NCI-H187 treated with DMSO at 0.1 percent for 48 hours (cell line): ENCODE measurements around the gene PKN3.
"Not testable (repeated sequence)": the region's sequence is repeated elsewhere in the genome, so short reads cannot be mapped to it uniquely, and the experiment has no call there.

Source experiments
- DNase-seq: peaks from one replicate; lab custom pipeline; 2025; lab: John Stamatoyannopoulos, UW

PKN3 gene

DNA sequence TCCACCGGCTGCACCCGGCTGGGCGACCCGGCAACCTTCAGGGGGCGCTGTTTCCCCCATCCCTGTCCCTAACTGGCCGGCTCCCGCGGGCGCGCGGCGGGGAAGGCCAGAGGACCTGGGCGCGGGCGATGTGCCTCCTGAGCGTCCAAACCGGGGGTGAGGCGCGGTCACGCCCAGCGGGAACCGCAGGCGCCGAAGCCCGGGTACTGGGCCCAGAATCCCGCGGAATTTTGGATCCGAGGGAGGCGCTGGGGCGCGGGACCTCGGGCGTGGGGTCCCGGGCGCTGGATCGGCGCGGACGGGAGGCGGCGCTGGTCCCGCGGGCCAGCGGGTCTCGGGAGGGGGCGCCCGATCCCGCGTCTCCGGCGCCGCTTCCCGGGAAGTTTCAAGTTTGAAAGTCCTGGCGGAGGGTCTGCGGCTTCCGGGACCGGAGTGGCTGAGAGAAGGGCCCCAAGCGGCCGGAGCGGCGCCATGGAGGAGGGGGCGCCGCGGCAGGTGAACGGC is at the start of gene PKN3:
Gene PKN3, plus strand, starts transcription at position 59 of the 504 bp plus-strand sequence. Its CDS starts 413 bp downstream, at position 472.
- DNase-seq, result no peak

DNA sequence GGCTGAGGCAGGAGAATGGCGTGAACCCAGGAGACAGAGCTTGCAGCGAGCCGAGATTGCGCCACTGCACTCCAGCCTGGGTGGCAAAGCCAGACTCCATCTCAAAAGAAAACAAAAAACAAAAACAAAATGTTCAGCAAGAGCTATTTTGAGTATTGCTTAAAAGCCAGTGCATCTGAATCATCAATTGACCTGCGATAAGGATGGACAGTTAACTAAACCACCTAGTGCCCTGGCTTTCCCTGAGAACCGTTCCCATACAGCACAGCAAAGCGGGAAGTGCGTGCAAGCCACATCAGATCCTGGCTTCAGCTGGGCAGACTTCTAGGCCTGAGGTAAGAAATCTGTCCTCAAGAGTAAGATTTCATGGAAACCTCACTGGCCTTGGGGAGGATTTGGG is 48.4 kb upstream of the PKN3 start:
- no peak for DNase-seq

DNA sequence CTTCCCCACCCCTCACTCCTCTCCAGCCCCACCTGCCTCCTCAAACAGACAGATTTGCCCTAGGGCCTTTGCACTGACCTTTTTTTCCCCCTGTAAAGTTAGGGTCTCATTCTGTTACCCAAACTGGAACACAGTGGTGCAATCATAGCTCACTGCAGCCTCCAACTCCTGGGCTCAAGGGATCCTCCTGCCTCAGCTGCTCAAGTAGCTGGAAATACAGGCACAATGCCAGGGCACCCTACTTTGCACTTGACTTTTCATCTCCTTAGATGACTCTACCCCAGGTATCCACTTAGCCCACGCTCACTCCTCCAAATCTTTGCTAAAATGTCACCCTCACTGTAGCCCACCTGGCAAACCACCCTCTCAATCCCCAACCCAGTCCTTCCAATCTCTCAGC is 47.8 kb upstream of the PKN3 start:
- DNase-seq, result no peak

DNA sequence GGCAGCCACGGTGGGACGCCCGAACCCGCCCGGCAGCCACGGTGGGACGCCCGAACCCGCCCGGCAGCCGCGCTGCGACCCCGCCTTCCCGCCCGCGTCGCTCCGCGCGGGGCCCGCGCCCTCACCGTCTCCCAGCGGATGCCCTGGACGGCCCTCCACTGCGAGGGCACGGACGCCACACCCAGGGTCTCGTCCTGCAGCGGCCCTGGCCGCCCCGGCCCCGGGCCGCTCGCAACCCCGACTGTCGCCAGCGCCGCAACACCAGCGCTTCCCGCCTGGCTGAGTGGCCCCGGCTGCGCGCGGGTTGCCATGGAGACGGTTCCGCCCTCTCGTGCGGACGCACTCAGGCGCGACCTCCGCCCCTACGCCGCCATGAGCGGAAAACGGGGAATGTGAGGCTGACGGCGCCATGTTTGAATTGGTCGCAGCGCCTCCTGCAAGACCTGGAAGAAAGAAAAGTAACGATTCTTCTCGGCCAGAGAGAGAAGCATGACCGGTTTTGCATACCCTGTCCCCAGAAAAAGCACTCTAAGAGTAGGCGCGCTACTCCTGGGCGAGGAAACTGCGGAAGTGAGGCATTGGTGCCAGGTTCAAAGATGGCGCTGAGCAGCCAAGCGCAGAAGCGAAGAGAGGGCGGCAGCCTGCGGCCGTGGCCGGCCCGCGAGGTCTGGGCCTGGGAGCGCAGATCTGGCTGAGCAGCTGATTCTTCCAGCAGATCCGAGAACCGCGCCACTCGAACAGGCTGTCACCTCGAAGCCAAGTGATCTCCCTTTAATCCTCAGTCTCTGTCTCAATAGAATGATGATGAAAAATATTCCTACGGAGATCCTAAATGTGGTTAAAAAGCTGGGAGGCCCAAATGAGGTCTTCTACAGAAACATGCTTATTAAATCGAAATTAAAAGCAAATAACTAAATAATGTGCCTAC is 45.6 kb upstream of the PKN3 start, which contains the start of gene DYNC2I2:
Gene DYNC2I2, minus strand, starts transcription at position 432 of the 928 bp plus-strand sequence. Its CDS starts 121 bp downstream, at position 311.
- no peak for DNase-seq

DNA sequence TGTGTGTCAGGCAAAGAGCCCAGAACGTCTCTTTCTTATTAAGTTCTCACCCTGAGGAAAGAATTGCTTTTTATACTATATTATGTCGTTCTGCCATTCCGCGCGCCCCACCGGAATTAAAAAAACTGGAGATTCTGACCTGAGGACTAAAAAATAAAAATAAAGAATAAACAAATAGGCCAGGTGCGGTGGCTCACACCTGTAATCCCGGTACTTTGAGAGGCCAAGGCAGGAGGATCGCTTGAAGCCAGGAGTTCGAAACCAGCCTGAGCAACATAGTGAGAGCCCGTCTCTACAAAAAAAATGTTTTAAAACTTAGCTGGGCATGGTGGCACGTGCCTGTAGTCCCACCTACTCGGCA is 45.0 kb upstream of the PKN3 start:
- no peak for DNase-seq

DNA sequence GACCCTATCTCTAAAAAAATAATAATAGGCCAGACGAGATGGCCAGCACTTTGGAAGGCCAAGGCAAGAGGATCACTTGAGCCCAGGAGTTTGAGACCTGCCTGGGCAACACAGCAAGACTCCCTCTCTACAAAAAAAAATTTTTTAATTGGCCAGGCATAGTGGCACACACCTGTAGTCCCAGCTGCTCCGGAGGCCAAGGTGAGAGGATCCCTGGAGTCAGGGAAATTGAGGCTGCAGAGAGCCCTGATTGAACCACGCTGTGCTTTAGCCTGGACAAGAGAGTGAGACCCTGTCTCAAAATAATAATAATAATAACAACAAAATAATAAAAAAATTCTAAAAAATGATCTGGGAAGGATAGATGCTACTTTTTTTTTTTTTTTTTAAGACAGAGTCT is 44.5 kb upstream of the PKN3 start:
- DNase-seq, result no peak

DNA sequence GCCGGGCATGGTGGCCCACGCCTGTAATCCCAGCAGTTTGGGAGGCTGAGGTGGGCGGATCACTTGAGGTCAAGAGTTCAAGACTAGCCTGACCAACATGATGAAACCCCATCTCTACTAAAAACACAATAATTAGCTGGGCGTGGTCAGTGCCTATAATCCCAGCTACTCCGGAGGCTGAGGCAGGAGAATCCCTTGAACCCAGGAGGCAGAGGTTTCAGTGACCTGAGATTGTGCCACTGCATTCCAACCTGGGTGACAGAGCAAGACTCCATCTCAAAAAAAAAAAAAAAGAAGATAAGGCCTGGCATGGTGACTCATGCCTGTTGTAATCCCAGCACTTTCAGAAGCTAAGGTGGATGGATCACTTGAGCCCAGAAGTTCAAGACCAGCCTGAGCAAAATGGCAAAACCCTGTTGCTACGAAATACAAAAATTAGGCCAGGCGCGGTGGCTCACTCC is 35.8 kb upstream of the PKN3 start:
- not testable (repeated sequence) for DNase-seq

DNA sequence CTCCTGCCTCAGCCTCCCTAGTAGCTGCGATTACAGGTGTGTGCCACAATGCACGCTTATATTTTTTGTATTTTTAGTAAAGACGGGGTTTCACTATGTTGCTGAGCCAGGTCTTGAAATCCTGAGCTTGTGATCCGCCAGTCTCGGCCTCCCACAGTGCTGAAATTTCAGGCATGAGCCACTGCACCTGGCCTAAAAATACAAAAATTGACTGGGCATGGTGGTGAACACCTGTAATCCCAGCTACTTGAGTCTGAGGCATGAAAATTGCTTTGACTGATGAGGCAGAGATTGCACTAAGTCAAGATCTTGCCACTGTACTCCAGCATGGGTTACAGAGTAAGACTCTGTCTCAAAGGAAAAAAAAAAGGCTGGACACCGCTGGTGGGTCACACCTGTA is 32.5 kb upstream of the PKN3 start:
- no peak for DNase-seq

DNA sequence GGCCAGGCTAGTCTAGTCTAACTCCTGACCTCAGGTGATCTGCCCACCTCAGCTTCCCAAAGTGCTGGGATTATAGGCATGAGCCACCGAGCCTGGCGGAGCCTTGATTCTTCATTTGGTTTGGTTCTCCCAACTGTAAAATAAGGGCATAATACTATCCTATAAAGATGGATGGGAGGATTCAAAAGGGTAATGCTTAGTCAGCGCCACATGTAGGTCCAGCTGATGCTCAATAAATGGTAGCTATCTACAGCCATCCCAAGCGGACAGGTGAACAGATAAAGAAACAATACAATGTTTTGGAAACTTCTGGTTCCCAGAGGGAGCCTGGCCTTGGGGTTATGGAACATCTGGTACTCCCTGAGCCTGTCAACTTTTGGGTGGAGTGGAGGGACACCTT is 26.9 kb upstream of the PKN3 start:
- DNase-seq, result no peak

DNA sequence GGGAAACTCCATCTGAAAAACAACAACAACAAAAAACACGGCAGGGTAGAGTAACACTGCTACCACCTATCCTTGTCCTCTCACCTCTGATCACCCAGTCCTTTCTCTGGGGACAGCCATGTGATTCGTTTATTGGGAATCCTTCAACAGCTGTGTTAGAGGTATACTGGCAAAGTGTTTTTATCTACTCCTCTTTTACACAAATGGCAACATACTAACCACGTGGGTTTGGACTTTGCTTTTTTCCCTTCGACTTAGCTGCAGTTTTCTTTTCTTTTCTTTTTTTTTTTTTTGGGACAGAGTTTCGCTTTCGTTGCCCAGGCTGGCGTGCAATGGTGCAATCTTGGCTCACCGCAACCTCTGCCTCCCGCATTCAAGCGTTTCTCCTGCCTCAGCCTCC is 24.5 kb upstream of the PKN3 start:
- no peak for DNase-seq

DNA sequence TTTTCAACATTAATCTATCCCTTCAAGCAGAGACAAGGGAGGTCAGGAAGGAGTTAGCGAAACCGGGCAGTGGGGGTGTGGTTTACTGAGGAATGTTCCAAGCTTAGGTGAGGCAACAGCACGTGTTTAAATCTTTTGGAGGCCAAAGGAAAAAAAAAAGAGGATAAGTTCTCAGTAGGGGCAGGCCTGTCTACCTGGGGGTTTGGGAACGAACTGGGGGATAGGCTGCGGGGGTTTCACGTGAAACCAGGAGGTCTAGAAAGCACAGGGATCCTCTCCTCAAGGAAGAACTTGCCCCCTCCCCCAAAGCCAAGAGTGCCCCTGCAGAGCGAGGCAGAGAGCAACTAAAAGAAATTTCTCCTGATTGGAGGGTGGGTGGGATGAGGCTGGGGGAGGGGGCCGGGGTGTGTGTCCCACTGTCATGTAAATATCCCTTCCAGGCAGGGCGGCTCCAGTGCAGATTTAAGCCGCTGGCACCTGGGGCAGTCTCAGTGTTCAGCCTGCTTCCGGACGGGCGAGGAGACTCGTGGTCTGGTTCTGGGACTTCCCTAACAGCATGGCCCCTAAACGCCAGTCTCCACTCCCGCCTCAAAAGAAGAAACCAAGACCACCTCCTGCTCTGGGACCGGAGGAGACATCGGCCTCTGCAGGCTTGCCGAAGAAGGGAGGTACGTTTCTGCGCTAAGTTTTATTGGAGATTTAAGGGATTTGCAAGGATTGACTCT is 18.8 kb upstream of the PKN3 start:
- no peak for DNase-seq

DNA sequence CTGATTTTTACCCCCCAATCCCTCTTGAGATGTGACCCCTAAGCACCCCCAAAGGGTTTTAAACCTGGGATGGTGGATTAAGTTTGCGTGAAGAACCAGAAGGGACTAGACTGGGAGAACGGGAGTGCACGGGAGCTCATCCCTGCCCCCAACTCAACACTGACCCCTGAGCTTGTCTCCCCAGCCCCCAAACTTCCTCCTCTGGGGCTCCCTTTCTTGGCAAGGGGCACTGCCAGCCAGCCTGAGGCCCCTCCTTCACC is 18.3 kb upstream of the PKN3 start:
- DNase-seq, result no peak

DNA sequence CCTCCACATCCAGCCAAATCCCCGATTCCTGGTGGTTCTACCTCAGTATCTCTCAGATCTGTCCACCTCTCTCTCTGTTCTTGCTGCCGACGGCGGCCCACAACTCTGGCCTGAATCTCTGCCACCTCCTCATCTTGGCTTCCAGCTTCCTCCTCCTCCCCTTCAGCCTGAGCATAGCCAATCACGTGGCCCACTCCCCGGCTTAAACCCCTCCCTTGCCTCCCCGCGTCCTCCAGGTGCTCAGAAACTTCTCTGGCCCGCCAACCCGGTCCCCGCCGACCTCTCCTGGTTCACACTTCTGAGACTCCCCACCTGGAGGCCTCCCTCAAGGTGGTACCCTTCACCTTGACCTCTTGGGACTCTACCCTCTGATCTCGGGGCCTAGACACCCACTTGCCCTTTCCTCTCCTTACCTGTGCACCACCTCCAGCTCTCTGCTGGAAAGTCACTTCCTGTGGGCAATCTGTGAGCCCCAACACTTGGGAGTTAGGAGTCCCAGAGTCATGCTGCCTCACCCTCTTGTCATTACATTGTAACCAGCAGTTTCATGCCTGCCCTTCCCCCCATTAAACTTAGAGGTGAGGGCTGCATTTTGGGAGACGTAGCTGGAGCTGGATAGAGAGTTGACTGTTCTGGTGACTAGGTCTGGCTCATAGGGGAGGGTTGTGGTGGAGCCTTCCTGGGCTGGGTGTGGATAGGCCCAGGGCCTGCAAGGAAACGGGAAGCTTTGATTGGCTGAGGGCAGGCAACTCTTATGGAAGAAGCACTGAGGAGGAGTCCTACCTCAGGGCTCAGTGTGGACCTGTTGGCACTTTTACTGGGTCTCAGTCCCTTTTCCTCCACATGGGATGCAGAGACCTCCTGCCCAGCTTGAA is 17.7 kb upstream of the PKN3 start:
- DNase-seq, result no peak

DNA sequence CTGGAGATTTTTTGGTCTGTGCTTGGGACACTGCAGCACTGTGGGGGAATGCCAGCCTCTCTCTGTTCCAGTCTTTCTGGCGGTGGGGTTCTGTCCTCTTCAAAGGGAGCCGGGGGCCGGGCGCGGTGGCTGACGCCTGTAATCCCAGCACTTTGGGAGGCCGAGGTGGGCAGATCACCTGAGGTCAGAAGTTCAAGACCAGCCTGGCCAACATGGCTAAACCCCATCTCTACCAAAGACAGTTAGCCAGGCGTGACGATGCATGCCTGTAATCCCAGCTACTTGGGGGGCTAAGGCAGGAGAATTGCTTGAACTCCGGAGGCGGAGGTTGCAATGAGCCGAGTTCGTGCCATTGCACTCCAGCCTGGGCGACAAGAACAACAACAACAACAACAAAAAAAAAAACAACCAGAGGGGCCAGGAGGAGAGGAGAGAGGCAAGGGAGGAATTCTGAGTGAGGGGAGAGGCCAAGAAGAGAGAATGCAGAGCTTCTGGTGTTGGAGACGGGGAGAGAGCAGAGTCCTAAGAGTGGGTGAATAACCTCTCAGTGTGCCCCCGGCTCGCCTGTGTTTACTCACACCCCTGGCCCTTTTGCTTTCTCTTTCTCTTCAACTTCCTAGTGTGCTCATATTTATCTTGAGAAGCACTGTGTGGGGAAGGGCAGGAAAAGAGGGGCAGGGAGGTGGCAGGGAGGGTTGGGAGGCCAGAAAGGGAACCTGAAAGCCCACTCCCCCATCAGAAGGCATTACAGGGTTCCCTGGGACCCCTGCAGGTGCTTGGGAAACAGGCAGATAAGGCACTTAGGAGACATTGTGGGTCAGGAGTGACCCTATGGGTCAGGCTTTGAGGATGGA is 16.4 kb upstream of the PKN3 start:
- no peak for DNase-seq

DNA sequence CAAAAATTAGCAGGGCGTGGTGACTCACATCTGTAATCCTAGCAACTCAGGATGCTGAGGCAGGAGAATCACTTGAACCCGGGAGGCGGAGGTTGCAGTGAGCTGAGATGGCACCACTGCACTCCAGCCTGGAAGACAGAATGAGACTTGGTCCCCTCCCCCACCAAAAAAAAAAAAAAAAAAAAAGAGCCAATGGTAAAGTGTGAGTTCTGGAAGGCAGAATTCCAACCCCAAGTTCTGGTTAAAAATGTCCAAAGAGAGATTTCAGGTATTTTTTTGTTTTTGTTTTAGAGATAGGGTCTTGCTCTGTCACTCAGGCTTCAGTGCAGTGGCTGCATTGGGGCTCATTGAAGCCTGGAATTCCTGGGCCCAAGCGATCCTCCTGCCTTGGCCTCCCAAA is 14.8 kb upstream of the PKN3 start:
- DNase-seq, result no peak

DNA sequence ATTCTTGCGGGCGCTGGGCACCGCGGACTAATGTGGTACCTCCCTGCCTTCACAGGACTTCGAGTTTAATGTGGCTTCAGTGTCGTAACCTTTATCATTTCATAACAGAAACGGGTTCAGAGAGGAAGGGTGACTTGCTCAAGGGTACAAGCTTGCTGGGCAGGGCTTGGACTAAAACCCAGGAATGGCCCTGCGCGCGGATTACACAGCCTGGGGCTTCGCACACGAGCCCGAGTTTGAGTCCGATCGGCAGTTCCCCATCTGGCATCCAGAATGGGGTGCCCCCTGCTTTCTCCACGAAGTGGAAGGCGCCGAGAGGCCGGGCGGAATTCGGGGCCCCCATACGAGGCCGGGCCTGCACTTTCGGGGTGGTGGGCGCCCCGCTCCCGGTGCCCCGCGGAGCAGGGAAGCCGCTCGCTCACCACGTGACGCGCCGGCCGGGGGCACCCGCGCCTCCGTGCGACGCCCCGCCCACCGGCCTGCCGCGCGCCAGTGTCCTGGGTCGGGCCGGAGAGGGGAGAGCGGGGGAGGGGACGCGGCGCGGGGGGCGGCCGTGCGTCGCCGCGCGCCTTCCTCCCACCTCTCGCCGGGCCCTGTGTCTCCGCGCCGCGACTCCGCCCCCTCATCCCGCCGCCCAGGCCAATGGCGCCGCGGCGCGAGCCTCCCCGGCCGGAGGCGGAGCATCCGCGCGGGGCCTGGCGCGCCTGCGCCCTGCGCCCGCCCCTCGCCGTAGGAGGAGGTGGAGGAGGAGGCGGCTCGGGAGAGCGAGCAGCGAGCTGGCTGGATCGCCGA is 13.6 kb upstream of the PKN3 start, which contains the start of gene SET:
Gene SET, plus strand, starts transcription at position 722 of the 792 bp plus-strand sequence. CDS start 361 bp downstream, outside the sequence.
- peak; percentile 24 for DNase-seq

DNA sequence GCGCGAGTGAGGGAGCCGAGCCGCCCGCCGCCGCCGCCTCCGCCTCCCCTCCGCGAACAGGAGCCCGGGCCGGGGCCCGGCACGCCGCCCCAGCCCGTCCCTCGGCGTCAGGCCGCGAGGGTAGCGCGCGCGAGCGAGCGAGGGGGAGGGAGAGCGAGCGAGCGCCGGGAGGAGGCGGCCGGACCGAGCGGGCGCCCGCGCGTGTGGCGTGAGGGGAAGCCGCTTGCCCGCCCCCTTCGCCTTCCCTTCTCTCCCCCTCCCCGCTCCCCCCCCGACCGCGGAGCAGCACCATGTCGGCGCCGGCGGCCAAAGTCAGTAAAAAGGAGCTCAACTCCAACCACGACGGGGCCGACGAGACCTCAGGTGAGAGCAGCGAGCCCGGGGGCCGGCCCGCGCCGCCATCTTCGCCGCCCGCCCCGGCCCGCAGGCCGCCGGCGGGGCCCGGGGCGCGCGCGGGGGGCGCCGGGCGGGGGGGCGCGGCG is 13.0 kb upstream of the PKN3 start:
- no peak for DNase-seq

DNA sequence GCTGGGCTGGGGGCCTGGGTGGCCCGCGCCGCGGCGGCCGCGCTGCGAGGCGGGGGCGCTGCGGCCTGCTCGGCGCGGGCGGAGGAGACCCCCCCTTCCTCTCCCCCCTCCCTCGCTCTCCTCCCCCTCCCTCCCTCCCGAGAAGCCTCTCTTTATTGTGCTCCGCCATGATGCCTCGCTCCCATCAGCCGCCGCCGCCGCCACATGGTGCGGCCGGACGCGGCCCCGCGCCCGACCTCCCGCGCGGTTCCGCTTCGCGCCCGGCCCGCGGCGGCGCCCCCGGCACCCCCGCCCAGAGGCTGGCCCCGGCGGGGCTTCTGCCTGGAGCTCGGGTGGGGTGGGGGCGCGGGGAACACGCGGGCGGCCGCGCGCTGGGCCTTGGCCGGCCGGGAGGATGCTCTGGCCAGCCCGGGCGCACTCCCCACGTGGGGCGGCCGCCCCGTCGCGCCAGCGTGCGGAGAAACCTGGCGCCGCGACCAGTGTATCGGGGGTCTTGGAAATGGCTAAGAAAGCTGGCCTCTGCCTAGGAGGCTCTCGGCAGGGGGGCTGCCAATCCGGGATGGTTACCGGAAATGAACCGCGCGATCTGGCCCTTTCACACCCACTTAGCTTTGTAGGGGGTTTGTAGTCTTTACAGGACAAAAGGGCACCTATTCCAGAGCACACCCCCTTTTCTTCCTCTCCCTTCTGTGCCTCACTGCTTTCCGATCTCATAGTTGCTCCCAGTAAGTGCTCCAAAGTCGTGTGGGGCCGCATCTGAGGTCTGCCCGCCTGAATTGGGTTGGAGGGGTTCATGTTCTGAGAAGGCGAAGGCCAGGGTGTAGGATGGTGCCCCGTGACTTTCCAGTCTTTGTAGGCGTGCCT is 12.3 kb upstream of the PKN3 start:
- no peak for DNase-seq

DNA sequence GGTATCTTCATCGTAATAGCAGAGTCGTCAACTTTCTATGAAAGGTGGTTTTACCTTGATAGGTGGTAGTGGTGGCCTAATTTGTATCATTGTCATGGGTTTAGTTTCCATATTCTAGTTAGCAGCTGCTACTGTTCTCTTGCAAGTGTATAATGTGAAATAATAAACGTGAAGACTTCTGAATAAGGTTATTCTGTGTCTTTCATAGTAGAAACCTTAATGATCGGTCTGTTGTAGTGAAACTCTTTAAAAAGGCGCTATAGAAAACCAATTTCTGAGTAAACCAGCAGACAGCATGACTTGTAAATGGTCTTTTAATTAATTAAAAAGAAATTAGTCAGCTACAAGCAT is 11.6 kb upstream of the PKN3 start:
- DNase-seq, result no peak
